Breast epithelium (tissue), 3 donors: ENCODE data around the gene RAB20.

ENCODE experiments used
- POLR2A ChIP-seq: fragments of 450-650 bp; IDR thresholded peaks from one replicate; pipeline ENCODE4 v1.6.1; 2016; ENCODE audit warnings: antibody characterized with exemption, mild to moderate bottlenecking, moderate library complexity
- POLR2AphosphoS5 ChIP-seq, 3 donors: sonication (generic); formaldehyde crosslinking; IDR thresholded peaks; one replicate each; pipeline ENCODE4 v1.6.1; 2017; ENCODE audit warnings: antibody characterized with exemption in 3 of 3
- TF ChIP-seq, protein P1 (sequence below), 3 donors: fragments of 450-650 bp; IDR thresholded peaks; one replicate each; pipeline ENCODE4 v1.5.1; 2016 to 2017; ENCODE audit warnings: antibody characterized with exemption in 3 of 3, mild to moderate bottlenecking in 3 of 3, moderate library complexity in 3 of 3

DNA sequence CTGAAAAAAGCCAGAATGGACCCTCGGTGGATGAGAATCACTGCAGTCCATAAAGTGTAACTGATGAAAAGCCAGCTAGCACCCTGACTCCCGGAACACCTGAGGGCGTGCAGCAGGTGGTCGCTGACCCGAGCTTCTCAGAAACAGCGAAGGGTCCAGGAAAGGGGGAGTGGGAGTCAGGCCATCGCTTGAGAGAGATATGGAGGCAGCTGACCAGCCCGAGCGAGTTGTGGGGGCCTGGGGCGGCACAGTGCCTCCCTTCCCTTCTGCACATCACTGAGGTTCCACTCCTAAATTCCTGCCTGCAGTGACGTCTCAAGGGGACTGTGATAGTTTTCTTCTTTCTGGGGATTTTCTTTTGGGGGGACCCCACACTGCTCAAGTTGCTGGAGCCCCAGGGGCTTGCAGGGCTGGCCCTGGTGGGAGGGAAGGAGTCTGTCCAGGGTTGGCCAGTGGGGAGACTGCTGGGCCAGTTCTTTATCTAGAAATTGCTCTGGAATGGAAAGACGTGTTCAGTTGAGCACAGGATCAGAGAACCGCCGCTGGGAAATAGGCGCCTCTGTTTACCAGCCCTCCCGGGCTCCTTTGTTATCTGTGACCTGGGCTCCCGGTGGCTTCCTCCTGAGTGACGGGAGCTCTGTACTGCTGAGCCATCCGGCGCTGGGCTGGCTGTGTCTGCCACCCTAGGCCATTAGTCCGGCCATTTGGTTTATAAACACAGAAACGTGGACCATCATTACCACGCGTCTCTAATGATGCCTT is 71.3 kb downstream of the RAB20 start:
- TF ChIP-seq, protein P1, sequence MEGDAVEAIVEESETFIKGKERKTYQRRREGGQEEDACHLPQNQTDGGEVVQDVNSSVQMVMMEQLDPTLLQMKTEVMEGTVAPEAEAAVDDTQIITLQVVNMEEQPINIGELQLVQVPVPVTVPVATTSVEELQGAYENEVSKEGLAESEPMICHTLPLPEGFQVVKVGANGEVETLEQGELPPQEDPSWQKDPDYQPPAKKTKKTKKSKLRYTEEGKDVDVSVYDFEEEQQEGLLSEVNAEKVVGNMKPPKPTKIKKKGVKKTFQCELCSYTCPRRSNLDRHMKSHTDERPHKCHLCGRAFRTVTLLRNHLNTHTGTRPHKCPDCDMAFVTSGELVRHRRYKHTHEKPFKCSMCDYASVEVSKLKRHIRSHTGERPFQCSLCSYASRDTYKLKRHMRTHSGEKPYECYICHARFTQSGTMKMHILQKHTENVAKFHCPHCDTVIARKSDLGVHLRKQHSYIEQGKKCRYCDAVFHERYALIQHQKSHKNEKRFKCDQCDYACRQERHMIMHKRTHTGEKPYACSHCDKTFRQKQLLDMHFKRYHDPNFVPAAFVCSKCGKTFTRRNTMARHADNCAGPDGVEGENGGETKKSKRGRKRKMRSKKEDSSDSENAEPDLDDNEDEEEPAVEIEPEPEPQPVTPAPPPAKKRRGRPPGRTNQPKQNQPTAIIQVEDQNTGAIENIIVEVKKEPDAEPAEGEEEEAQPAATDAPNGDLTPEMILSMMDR (IDR thresholded peaks at IDR 0.05): no peak
- no peak for TF ChIP-seq POLR2A
- TF ChIP-seq POLR2AphosphoS5 (IDR thresholded peaks at IDR 0.05): no peak
